ENCODE measurements around the gene MED22.

The MED22 gene

DNA sequence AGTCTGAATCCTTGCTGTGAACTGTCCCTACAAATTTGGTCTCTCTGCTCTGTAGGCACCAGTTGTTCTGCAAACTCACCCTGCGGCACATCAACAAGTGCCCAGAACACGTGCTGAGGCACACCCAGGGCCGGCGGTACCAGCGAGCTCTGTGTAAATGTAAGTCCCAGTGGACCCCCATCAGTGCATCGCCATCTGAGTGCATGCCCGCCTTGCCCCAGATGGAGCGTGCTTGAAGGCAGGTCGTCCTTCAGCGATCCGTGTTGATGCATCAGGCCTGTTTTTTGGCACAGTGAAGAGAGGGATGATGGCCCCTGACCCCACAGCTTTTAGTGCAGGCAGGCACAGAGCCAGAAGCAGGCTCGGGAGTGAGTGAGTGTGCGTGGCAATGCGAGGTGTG, 9.7 kb upstream of the MED22 start:
- in situ Hi-C loops (cut with HindIII; ENCODE audit: low sequenced_read_pairs), result no loop called here

- in situ Hi-C loops (cut with HindIII; ENCODE audit: low sequenced_read_pairs), result no loop called here
Observed at GRCh38 chr9:133356391-133357091, 8.6 kb upstream of the MED22 start, which contains the start of the genes SURF1 and SURF2. Gene SURF1 (minus strand): TSS chr9:133356487. CDS start chr9:133356453, 34 bp downstream. Gene SURF2 (plus strand): TSS chr9:133356550. CDS start chr9:133356593, 43 bp downstream.

DNA sequence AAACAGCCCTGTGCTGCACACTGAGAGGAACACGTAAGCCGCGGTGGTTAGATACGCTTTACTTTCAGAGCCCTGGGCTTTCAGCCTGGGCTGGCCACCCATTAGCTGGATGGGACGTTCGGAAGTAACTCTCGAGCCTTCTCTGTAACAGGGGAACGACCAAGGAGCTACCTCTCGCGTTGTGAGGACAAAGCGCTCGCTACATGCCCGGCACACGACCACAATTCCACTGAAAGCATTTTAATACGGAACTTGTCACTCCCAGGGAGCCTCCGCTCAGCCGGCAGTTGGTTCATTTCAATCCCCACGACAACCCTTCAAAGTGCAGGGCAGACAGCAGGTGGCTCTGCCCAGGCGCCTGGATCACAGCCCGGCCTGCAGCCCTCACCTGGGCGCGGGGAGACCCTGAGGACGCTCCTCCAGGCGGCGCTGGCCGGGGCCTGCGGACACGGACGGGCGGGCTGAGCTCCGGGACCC, 8.0 kb upstream of the MED22 start:
- in situ Hi-C loops (cut with HindIII; ENCODE audit: low sequenced_read_pairs), result no loop called here

DNA sequence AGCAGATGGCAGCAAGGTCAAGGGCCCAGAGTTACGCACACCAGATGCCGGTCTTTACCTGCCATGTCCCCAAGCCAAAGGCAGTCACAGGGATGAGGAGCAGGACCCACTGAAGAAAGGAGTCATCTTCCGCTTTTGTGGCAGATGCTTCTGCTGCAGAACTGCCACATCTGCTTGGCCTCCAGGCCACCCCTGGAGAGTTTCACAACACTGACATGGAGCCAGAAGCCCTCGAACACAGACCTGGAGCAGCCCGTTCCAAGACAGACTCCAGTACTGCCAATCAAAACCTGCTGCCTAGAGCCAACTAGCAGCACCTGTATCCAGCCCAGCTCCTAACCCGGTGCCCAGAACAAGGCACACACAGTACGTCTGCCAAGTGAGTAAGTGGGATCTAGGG, 6.8 kb upstream of the MED22 start:
- in situ Hi-C loops (cut with HindIII; ENCODE audit: low sequenced_read_pairs), result no loop called here

- in situ Hi-C loops (cut with HindIII; ENCODE audit: low sequenced_read_pairs), result no loop called here
Observed at GRCh38 chr9:133353548-133353947, 5.6 kb upstream of the MED22 start.

DNA sequence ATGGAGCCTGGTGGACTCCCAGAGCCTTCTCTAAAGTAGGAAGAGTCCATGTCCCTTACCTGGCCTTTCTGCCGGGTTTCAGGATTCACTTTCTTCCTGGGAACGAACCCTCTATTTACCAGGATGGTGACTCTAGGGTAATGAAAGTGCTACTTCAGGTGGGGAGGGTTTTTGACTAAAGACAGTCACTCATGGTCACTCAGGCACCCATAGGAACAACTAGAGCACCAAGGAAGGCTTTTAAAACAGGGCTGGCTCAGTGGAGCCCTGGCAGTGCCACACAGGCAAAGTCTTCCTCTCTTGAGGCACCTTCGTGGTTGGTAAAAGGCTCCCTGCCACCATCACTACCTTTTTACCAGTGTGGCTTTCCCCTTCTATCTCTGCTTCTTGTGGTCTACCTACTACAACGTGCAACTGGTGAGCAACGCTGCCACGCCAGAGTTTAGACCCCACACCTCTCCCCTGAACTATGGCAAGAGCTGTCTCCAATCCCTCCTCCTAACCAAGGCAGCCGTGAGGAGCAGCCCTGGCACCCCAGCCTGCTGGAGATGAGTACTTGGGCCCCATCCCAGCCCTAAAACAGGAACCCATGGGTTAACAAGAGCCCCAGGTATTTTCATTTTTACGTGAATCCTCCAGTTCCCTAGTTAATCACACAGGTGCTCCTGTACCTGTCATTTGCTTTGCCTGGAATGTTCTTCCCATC, 4.9 kb upstream of the MED22 start:
- in situ Hi-C loops (cut with HindIII; ENCODE audit: low sequenced_read_pairs), result no loop called here

DNA sequence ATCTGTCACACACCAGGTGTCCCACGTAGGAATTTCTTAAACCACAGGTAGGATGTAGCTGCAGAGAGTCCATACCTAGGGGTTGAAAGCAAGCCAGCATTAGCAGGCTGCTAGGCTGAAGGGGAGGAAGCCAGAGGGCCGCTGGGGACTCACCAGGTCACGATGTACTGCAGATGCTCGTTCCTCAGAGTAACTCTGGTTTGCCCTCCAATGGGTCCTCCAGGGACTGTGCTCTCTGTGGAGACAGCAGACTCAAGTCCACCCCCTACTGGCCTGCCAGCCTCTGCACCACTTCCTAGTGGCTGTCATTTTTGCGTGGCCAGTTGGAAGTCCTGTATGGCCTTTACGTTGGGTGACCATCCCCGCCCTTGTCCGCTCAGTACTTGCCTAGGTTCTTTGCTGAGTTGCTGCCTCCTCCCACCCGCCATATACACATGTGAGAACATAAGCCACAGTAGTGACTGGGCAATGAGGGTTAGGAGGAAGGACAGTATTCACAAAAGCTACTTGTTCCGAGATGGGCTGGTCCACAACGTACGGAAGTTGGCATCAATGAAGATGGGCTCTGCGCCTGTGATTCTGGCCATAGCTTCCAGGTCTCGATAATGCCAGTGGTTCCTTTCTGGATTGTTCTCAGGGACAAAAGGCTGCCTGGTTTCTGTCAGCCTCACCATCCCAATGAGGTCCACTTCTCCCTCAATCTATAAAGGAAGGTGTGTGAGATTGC, 4.1 kb upstream of the MED22 start:
- in situ Hi-C loops (cut with HindIII; ENCODE audit: low sequenced_read_pairs), result no loop called here

DNA sequence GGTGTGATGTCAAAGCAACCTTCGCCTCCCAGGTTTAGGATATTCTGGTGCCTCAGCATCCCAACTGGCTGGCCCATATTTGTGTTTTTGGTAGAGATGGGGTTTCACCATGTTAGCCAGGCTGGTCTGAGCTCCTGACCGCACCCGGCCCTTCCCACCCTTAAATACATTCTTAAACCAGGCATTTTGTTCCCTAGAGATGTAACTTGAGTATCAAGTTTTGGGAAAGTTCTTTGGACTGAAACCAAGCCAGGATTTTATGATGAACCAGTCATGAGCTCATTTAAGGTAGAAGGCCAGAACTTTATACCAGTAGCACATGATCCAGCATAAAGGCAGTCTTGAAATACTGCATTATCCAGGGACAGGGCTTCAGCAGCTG, 3.6 kb upstream of the MED22 start:
- in situ Hi-C loops (cut with HindIII; ENCODE audit: low sequenced_read_pairs), result no loop called here

- in situ Hi-C loops (cut with HindIII; ENCODE audit: low sequenced_read_pairs), result no loop called here
Observed at GRCh38 chr9:133349965-133350616, 2.2 kb upstream of the MED22 start.

DNA sequence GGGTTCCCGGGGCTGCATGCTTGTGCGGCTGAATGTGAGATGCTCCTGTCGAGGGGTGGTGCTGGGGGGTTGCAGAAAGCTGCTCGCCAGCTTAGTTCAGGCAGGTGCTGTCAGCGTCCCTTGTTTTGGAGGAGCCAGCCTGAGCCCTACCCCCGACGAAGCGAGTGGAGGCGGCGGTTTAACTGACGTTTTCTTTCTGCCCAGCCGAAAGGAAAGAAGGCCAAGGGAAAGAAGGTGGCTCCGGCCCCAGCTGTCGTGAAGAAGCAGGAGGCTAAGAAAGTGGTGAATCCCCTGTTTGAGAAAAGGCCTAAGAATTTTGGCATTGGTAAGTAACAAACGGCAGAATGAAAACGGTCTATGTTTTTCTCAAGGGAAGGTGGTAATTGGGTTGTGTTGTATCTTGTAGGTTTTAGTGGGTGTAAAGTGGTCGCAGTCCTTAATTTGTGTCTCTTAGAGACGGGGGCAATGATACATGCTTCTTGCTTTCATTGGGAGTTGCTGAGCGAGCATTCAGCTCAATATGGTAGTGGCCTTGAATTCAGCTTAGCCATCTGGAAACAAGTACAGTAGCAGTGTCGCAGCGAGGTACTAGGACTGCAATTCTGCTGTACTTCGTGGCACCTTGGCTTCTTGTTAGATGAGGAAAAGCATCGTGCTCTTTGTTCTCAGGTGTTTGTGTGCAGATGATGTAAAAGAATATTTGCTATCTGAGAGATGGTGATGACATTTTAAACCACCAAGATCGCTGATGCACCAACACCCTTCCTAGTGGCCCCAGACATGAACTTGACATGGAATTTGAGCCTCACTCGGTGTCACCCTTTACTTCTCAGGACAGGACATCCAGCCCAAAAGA, 1.0 kb upstream of the MED22 start:
- in situ Hi-C loops (cut with HindIII; ENCODE audit: low sequenced_read_pairs), result no loop called here

DNA sequence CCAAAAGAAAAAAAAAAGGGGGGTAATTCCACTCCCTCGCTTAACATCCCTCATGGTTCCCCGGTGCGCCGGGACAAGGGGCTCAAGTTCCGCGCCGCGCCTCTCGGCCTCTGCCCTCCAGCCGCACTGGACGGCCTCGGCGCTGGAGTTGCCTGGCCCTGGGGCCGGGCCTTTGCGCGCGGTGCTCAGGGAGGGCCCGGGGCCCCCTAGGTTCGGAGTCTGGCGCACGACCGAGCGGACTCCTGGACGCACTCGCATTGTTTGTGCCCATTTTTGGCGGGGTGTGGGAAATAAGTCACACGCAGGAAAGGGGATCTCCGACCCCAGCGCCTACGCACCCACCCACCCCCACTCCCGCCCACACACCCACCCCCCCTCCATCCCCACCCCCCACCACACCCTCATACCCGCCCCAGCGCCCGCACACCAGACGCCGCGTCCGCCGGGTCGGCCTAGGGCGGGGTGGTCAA, 381 bp downstream of the MED22 start:
- in situ Hi-C loops (cut with HindIII; ENCODE audit: low sequenced_read_pairs), result no loop called here

DNA sequence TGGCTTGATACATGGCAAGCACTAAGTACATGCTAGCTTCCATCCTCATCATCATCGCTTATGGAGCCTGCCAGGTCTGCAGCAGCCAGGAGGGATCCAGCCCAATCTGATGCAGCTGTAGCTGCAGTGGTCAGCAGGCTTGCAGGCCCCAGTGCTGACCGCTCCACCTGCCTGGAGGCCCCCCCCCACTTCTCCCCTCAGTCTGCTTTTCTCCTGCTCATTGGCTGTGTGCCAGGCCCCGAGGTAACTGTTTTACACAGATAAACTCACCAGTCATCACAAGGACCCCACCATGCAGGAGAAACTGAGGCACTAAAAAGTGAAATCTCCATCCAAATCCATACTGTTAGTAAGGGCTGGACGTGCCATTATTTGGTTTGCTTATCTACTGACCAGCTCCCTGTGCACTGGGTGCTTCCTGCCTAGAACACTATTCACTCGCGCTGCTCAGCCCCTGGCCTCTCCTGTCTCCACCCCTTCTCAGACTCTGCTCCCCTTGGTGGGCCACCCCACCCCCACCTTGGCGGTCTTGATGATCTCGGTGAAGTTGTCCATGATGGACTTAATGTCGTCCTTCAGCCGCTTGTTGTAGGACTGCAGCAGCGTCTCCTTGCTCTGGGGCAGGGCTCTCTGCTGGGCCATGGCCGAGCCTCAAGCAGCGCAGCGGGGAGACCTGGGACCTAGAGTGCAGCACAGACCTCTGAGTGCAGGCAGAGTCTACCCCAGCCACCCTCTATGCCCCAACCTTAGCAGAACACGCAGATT, 1.7 kb downstream of the MED22 start:
- in situ Hi-C loops (cut with HindIII; ENCODE audit: low sequenced_read_pairs), result no loop called here

DNA sequence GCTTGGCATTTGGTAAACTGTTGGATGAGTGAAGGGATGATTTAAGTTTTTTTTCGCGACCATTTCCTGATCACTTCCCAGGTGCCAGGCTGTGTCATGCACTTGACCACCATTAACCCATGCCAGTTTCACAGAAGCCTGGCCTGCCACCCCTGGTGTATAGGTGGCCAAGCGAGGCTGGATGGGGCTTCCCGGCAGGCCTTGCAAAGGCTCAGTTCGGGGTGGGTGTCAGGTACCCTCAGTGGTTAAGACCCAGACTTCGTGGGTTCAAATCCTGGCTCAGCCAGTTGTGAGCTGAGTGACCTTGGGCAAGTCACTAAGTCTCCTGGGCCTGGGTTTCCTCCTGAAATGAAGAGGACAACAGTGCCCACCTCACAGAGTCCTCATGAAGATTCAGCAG, 2.3 kb downstream of the MED22 start:
- in situ Hi-C loops (cut with HindIII; ENCODE audit: low sequenced_read_pairs), result no loop called here

GRCh38 chr9:133344979-133345378, 3.0 kb downstream of the MED22 start:
- in situ Hi-C loops (cut with HindIII; ENCODE audit: low sequenced_read_pairs), result no loop called here

DNA sequence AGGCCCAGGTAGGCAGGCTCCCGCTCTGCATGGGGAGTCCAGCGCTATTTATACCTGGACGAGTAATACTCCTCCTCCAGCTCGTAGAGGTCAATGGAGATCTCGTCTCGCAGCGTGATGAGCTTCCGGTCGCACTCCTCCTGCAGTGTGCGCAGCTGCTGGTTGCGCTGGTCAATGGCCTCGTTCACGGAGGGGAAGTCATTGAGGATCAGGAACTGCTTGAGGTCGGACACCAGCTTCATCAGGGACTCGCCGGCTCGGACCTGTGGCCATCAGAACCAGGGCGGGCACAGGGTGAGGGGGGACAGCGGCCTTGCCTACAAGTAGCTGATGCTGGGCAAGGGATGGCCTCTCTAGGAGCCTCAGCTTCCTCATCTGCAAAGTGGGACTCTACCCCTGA, 3.9 kb downstream of the MED22 start:
- in situ Hi-C loops (cut with HindIII; ENCODE audit: low sequenced_read_pairs), result no loop called here

DNA sequence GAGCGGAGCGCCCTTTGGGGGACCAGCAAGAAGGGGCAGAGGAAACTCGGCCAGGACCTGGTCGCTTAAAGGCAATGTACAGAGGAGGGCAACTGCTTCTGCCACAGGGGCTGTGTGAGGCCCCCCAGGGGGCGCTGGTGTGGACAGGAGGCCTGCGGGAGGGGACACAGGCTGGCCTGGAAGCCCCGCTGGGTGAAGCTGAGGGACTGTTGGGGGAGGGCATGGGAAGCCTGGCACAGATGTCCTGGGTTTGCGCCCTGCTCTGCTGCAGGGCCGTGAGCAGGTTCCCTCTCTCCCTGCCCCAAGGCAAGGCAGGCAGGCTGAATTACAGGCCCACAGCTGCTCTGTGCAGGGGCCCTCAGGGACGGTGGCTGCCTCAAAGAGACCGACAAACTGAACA, 5.4 kb downstream of the MED22 start:
- in situ Hi-C loops (cut with HindIII; ENCODE audit: low sequenced_read_pairs), result no loop called here

- in situ Hi-C loops (cut with HindIII; ENCODE audit: low sequenced_read_pairs), result no loop called here
Observed at GRCh38 chr9:133342069-133342406, 5.9 kb downstream of the MED22 start.

DNA sequence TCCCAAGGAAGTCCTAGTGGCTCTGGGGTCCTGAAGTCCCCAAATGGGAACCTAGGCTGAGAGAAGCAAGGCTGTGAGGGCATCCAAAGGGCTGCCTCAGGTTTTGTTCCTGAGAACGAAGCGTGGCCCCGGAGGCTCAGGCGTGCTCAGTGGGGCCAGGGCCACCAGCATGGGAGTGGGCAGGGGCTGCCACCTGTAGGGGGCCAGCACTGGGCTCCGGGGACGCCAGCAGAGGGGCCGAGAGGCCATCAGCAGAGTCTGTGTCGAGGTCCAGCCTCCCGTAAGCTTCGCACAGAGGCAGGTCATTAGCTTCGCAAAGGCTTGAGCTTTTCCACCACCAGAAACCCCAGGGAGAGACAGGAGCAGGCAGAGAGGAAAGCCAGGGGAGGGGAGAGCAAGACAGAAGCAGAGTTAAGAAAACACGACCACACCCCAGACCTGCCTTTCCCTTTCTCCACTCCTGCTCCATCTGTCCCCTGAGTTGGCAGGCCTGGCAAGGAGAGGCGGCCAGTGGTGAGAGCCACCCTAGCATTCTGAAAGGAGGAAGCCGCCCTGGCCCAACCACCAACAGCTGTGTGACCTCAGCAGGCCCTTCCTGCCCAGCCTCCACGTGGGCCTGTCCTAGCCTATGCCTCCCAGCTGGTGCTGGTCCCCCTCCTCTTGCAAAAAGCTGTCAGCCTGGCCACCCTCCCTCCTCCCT, 6.4 kb downstream of the MED22 start:
- in situ Hi-C loops (cut with HindIII; ENCODE audit: low sequenced_read_pairs), result no loop called here

GRCh38 chr9:133340916-133341315, 7.0 kb downstream of the MED22 start:
- in situ Hi-C loops (cut with HindIII; ENCODE audit: low sequenced_read_pairs), result no loop called here
